ENCODE data around the gene ISL2.
"Not testable (repeated sequence)": the region's sequence is repeated elsewhere in the genome, so short reads cannot be mapped to it uniquely, and the experiment has no call there.

Gene ISL2

DNA sequence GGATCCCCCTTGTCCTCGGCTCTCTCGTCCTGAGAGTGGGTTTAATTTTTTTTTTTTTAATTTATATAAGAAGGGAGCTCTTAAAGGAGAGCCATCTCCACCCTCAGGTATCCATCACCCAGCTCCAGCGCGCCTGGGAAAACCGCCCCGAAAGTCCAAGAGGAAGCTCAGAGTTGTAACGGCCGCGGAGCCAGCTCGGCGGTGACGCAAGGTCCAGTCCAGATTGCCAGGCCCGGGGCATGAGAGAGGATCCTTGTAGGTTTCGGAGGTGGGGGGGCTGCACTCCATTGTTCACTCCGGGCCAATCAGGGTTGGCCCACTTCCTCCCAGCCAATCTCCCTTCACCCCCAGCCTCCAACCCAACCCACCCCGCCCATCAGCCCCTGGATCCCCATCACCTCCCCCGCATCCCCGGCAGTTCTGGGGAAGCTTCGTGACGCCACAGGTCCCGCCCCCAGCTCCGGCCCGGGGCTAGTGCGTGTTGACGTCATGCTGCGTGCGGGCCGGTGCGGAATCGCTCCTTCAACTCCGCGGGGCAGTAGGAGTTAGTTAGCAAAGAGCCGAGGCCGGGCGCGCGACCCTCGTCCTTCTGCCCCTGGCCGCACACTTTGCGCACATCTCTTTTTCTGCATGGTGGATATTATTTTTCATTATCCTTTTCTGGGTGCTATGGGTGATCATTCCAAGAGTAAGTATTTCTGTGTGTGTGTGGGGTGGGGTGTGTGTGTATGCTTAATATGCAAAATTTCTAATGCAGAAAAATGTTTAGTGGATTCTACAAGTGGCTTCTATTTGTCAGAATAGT lies at the start of gene ISL2:
ISL2 (plus strand) TSS at position 520 of the 805 bp plus-strand sequence; CDS start at position 631, 111 bp downstream.
- peak; percentile 92 for DNase-seq

DNA sequence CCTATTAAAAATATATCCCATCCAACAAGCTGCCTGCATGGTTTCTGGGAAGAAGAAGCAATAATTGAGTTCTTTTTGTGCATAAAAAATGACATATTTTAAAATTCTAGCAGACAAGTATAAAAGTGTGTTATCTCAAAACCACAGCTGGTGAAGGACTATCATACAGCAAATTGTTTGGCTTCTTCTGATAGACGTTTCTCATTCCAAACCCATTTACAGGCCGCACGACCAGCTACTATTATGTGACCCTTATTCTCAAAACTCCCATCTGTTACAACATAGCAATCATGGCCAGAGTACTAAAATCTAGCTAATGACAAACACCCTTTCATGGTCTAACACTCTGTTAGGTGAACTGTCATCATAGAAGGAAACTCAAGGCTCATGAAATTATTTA lies 47.0 kb upstream of the ISL2 start:
- DNase-seq: no peak

DNA sequence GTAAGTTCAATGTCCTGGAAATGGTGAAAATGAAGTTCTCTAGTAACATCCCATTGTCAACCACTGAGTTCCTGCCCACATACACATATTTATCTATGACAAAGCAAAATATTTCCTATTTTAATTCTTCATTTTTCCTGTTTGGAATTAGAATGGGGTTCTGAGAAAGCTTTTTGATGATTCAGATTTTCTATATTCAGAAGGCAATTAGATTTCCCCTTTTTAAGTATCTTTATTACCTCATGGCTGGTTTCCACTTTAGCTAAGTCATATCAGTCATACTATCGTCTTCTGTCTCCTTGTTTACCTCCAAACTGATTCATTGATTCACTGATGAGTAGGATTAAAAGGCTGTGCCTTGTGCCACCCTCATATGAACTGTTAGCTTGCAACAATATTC lies 43.2 kb upstream of the ISL2 start:
- DNase-seq: peak; percentile 21

DNA sequence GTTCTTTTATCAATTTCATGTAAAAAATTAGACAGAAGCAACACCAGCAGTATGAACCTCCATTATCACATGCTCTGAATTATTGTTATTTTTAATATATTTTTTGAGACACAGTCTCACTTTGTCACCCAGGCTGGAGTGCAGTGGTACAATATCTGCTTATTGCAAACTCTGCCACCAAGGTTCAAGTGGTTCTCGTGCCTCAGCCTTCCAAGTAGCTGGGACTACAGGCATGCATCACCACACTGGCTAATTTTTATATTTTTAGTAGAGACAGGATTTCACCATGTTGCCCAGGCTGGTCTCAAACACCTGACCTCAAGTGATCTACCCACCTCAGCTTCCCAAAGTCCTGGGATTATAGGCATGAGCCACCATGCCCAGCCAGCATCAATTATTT lies 42.1 kb upstream of the ISL2 start:
- DNase-seq: not testable (repeated sequence)

DNA sequence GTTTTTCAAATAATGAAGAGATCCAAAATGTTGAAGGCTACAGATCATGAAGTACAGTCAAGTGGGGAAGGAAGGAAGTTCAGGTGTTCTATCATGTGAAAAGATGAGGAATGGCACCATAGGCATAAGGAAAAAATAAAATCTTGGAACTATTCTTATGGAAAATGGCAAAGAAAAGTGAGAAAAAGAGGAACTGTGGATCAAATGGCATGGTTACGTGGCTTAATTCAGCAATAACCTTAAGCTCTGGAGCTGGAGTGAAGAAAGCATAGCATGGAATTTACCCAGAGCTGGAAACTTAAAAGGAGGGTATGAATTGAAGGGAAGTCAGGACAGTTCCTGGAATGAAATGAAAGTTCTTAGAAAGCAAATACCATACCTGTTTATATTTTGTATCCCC lies 39.7 kb upstream of the ISL2 start:
- DNase-seq: no peak

DNA sequence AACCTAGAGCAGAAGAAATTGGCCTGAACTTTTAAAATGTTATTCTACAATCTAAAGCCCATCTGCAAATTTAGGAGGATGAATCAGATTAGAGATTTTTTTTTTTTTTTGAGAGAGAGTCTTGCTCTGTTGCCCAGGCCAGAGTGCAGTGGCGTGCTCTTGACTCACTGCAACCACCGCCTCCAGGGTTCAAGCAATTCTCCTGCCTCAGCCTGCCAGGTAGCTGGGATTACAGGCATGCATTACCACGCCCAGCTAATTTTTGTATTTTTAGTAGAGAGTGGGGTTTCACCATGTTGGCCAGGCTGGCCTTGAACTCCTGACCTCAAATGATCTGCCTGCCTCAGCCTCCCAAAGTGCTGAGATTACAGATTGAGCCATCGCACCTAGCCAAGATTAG lies 38.6 kb upstream of the ISL2 start:
- not testable (repeated sequence) for DNase-seq

DNA sequence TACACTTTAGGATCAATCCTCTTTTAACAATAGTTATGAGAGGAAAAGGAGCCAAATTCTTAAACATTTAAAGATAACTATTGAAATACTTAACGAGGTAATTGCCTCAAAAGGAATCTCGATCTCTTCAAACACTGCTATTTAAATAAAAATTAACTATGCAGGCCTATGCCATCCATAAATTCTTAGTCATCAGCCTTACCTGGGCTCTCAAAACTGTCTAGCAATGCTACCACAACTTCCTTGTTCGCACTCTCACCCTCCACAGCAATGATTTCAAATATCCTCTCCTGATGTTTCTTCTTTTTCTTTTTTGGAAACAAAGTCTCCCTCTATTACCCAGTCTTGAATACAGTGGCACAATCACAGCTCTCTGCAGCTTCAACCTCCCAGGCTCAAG lies 37.6 kb upstream of the ISL2 start:
- DNase-seq: no peak

DNA sequence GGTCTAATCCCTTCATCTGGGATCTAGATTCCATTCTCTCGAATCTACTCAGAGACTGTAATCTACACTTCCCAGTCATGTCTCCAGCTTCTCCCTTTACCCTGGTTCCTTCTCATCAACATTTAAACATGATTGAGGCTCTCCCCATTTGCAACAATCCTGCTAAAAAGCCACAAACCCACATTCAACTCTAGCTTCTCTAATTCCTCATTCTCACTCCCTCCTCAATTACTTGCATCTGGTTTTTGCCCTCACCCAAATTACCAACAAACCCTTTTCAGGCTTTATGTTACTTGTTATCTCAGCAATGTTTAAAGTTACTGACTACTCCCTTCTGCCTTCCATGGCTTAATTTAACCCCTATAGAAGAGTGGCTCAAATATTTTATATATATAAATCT lies 36.8 kb upstream of the ISL2 start:
- no peak for DNase-seq

DNA sequence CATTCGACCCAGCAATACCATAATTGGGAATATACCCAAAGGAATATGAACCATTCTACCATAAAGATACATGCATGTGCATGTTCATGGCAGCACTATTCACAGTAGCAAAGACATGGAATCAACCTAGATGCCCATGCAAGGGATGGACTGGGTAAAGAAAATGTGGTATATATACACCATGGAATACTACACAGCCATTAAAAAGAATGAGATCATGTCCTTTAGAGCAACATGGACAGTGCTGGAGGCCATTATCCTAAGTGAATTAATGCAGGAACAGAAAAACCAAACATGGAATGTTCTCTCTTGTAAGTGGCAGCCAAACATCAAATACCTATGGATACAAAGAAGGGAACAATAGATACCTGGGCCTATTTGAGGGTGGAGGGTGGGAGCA lies 32.7 kb upstream of the ISL2 start:
- DNase-seq: no peak

DNA sequence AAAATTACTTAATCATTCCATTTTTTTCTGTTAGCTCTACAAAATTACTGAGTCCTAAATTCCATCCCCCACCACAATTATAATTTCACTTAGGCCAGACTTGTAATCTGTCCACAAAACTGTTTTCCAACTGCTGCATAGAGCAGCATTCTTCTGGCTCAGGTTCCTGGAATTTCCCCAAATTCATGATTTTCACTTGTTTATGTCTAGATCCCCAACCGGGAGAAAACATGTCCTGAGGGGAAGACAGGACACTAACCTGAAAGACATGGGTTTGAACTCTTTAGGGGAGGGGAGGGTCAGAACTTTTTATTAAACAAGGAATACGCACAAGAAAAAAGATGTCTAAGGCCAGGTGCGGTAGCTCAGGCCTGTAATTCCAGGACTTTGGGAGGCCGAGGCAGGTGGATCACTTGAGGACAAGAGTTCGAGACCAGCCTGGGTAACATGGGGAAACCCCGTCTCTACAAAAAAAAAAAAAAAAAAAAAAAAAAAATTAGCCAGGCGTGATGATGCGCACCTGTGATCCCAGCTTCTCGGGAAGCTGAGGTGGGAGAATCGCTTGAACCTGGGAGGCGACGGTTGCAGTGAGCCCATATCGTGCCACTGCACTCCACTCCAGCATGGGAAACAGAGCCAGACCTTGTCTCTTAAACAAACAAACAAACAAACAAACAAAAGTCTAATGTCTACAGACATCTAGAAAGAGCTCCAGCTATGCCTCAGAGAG lies 26.8 kb upstream of the ISL2 start:
- no peak for DNase-seq

DNA sequence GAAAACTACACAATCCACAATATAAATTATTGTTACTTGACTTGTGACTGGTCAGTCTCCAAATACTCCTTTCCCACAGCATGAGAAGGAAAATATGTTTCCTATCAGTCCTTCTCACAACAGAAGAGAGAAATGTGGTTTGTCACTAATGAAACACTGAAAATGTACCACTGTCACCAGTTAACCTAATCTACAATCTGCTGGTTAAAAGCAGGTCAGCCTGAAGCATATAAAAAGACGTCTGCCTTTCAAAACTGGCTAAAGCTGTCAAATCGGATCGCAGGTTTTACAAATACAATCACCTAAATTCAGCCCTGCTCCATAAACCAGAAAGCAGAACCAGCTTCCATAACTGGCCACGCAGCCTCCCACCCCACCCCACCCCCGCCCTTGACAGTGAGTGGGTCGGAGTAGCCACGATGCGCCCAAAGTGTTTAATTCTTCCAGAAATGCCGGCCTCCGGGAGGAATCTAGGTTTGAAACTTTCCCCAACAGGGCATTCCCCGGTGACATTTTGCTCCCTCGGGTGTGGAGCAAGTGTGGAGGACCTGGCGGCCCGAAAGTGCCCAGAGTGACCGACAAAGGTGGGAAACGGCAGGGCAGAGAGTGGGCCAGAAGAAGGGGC lies 26.0 kb upstream of the ISL2 start:
- peak; percentile 20 for DNase-seq

DNA sequence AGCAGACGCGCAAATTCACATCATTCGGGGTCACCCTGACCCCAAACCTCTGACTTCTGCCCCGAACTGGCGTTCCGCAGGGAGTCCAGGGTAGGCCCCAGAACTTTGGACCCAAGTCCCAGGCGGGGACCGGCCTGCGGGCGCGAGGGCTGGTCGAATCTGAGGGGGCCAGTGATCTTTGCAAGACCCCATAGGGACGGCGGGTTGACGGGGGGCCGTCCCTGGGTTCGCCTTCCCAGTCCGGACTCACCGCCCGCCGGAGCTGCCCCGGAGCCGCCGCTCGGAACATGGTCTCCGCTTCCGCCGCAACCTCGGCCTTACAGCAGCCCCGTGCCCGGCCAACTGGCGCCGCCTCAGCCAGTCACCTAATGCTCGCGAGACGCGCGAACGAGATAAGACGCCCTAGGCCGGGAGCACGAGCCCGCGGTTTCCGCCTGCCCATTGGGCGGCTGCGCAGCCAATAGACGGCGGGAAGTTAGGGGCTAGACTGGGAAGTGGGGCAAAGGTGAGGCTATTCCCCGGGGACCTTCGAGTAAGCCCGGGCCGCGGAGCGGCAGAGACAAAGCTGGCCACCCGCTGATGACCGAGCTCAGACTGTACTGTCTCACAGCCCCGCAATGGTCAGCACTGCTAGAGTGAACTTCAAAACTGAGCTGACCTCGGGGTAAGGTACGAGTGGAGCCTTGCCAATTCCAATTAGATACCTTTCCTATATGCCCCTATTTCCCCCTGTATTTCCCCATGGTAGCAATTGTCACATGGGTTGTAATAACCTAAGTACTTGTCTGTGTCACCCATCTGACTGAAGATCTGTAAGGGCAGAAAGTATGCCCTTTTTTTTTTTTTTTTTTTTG lies 25.2 kb upstream of the ISL2 start, which contains the start of gene ETFA:
ETFA (minus strand) TSS at position 370 of the 854 bp plus-strand sequence; CDS start at position 289, 81 bp downstream.
- peak; percentile 98 for DNase-seq

DNA sequence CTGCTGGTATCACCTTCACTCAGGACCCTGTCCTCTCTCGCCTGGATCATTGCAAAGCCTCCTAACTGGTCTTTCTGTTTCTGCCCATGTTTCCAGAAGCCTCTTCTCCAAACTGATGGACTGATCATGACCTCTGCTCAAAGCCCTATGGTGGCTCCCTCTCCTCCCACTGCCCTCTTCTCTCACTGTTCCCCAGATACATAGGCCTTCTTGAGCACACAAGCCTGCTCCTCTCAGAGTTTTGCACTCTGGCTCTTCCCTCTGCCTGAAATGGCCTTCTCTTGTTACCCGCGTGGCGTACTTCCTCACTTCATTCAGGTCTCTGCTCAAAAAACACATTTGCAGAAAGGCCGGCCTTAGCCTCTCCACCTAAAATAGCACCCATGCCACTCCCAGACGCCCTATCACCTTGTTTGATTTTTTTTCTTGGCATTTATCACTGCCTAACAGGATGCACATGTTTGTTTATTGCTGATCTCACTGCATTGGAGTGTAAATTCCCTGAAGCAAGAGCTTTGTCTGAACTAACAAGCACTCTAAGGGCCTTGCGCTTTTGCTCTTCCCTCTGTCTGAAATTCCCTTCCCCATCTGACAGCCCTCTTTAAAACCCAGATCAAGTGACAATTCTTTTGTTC lies 23.9 kb upstream of the ISL2 start:
- DNase-seq: no peak

DNA sequence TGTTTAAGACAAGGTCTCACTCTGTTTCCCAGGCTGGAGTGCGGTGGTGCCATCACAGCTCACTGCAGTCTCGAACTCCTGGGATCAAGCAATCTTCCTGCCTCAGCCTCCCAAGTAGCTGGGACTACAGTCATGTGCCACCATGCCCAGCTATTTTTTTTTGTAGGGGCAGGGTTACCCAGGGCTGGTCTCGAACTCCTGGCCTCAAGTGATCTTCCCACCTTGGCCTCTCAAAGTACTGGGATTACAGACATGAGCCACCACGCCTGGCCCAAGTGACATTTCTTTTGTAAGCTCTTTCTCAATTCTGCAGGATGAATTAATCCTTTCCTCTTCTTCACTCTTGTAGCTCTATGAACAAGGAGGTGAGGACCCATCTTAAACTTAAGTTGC lies 23.4 kb upstream of the ISL2 start:
- not testable (repeated sequence) for DNase-seq

DNA sequence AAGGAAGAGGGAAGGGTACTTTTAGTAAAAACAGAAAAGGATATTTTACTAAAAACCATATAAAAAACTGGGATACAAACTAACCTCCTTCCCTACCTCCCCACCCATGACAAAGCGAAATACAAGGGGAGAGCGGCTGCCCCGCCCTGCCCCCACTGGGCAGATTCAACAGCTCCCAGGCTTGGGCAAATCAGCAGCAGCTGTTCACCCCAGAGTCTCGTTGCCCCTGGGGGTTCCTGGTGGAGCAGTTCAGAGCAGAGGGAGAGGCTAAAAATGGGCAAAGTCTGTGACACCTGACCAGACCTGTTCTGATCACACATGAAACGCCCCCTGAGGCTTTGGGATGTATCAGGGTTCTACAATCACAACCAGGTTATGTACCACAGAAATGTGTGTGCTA lies 22.8 kb upstream of the ISL2 start:
- no peak for DNase-seq

DNA sequence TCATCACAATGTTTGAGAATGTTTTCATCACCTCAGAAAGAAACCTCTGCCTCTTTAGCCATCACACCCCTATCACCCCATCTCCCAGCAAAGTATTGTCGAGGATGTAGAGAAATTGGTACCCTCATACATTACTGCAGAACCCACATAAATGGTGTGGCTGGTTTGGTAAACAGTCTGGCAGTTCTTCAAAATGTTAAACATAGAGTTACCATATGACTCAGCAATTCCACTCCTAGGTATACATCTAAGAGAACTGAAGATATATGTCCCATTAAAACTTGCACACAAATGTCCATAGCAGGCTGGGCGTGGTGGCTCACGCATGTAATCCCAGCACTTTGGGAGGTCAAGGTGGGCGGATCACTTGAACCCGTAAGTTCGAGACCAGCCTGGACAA lies 16.6 kb upstream of the ISL2 start:
- no peak for DNase-seq

DNA sequence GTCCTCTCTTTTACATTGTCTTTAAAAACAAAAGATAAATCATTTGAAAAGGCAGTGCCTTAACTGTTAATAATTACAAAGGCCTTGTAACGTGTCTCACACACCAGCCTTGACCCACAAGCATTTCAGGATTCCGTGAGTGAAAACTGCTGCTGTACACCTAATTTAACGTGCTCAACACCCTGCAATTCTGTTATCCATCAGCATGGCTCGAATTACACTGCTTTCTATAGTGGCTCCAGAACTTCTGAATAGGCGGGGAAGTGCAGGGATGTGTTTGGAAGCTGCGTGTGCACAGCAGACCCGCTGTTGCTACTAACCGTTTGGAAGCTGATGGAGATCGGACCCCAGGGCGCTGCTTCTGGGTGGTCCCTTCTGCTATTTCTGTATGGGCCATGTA lies 15.4 kb upstream of the ISL2 start:
- DNase-seq: no peak

DNA sequence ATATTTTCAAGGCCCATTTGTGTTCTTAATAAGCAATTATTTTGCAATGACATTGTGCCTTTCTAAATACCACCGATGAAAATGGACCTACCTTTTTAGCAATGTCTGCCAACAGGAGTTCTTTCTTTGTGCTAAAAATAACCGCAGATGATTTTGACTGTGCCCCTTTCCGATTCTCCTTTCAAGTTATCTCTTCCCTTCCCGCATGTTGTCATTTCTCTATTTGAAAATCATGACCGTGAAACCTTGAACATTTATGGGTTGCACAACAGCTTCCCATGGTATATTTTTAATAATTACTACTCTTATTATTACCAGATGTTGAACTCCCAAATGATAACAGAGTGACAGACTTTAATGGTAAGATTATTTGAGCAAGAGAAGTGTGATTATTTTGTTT lies 15.0 kb upstream of the ISL2 start:
- DNase-seq: no peak

DNA sequence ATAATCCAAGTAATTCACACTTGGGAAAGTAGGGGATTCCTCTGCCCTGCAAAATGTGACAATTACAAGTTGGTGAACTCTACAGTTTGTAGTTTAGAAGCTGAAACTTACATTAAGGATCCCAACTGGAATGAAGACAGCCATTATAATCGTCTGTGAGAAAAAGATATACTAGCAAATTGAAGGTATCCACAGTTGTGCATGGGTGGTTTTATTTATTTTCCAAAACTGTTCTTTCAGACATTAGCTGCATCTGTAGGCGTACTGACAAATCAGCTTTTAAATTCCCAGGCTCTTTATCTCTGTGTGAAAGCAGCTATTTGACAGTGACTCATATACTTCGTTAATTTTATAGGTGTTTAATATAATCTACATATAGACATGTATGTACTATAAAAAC lies 12.5 kb upstream of the ISL2 start:
- no peak for DNase-seq

DNA sequence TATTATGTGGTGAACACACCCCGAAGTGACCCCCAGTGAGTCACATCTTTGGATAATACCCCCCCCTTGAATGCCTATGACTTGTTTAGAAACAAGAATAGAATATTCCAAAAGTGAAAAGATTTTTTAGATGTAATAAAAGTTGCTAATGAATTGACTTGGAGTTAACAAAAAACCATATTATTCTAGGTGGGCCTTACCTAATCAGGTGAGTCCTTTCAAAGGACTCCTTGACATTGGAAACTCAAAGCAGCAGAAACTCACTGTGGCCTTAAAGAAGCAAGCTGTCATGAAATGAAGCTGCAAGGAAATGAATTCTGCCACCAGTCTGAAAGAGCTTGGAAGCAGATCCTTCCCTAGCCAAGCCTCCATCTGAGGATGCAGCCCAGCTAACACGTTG lies 10.9 kb upstream of the ISL2 start:
- no peak for DNase-seq

DNA sequence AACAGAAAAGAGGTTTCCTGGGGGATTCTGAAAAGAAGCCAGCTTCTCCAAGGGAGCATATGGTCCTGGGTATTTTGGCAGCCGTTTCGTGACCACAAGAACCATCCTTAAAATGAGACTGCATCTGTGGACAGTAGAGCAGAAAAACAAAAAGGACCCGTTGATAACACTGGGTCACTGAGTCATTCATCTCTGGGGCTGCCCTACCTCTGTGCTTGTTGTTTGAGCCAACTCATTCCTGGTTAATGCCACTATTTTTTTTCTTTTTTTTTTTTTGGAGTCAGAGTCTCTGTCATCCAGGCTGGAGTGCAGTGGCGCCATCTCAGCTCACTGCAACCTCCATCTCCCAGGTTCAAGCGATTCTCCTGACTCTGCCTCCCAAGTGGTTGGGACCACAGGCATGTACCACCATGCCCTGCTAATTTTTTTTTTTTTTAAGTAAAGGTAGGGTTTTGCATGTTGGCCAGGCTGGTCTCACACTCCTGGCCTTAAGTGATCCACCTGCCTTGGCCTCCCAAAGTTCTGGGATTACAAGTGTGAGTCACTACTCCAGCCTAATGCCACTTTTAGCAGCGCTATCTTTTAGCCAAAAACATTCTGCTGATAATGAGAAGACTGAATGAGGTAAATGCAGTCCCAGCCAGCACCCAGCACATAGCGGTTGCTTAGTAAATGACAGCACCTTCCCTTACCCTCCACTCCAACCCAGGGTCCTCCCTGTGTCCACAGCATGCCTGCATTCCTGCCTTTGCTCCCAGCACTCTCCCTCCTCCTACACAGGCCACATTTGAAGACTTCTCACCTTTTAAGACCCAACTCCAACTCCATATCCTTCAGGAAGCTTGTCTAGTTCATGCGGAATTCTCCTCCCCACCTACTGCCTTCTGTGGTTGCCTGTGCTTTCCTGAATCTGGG lies 9.1 kb upstream of the ISL2 start:
- DNase-seq: no peak

All from activated CD4-positive, alpha-beta T cell treated with anti-CD3 and anti-CD28 coated beads, Interleukin-2, Interleukin-6, amounts not matched to agents 100 ng/mL and 50 ng/mL, durations not matched to agents 16 hours and 8 hours (primary cell).